Muscle layer of duodenum (tissue), 2 donors: ENCODE results near the gene GIPC3.

Experiments used
- H3K27ac ChIP-seq: one replicate; pipeline ENCODE4 v1.7.0; 2013; ENCODE audit warnings: mild to moderate bottlenecking, low read length
- H3K27me3 ChIP-seq: one replicate; pipeline ENCODE4 v1.7.0; 2013; ENCODE audit warnings: low read depth, mild to moderate bottlenecking, control low read depth, low read length
- H3K36me3 ChIP-seq, 2 donors: one replicate each; pipeline ENCODE4 v1.7.0; 2013; ENCODE audit warnings: low read length in 2 of 2, control low read depth in 1 of 2, mild to moderate bottlenecking in 1 of 2; ENCODE audit not compliant: insufficient read depth in 2 of 2, control insufficient read depth in 1 of 2
- H3K4me1 ChIP-seq, 2 donors: one replicate each; pipeline ENCODE4 v1.7.0; 2013; ENCODE audit warnings: low read length in 2 of 2, mild to moderate bottlenecking in 2 of 2, control low read depth in 1 of 2, moderate library complexity in 1 of 2; ENCODE audit not compliant: insufficient read depth in 2 of 2, control insufficient read depth in 1 of 2
- H3K4me3 ChIP-seq, 2 donors: one replicate each; pipeline ENCODE4 v1.7.0; 2013; ENCODE audit warnings: low read length in 2 of 2, low read depth in 1 of 2, mild to moderate bottlenecking in 1 of 2
- H3K9me3 ChIP-seq, 2 donors: one replicate each; pipeline ENCODE4 v1.7.0; 2013; ENCODE audit warnings: low read length in 2 of 2, control low read depth in 1 of 2, mild to moderate bottlenecking in 1 of 2; ENCODE audit not compliant: control insufficient read depth in 1 of 2
- donor health status: healthy.

The GIPC3 gene

GRCh38 chr19:3595521-3596061 lies 10.3 kb downstream of the GIPC3 start:
- Histone ChIP-seq H3K4me1 (no peaks in the 10 kb centered on the region), H3K27me3 (no peaks in the 10 kb centered on the region), H3K27ac (no peak overlapping the region), H3K4me3 (no peak overlapping the region), H3K9me3 (no peaks in the 10 kb centered on the region), H3K36me3 (no peaks in the 10 kb centered on the region)

GRCh38 chr19:3599776-3600187 lies 14.5 kb downstream of the GIPC3 start:
- no peaks in the 10 kb centered on the region for H3K36me3 ChIP-seq
- H3K9me3 ChIP-seq, result no peaks in the 10 kb centered on the region
- H3K4me1 ChIP-seq, result no peaks in the 10 kb centered on the region
- no peak overlapping the region for H3K27ac ChIP-seq
- no peaks in the 10 kb centered on the region for H3K27me3 ChIP-seq
- H3K4me3 ChIP-seq, result no peak overlapping the region

- no peaks in the 10 kb centered on the region for H3K36me3 ChIP-seq
- H3K4me1 ChIP-seq, result peaks cover 0 to 1% of the 10 kb centered on the region in 2 donors
- no peaks in the 10 kb centered on the region for H3K27me3 ChIP-seq
- H3K27ac ChIP-seq, result no peak overlapping the region
- H3K4me3 ChIP-seq, result no peak overlapping the region
- H3K9me3 ChIP-seq, result no peaks in the 10 kb centered on the region
Observed at GRCh38 chr19:3601021-3601420, 15.7 kb downstream of the GIPC3 start.

- no peak overlapping the region for H3K27ac ChIP-seq
- no peaks in the 10 kb centered on the region for H3K9me3 ChIP-seq
- no peak overlapping the region for H3K4me3 ChIP-seq
- H3K36me3 ChIP-seq, result no peaks in the 10 kb centered on the region
- peaks cover 0 to 18% of the 10 kb centered on the region in 2 donors for H3K4me1 ChIP-seq
- H3K27me3 ChIP-seq, result no peaks in the 10 kb centered on the region
Observed at GRCh38 chr19:3603121-3603811, 18.0 kb downstream of the GIPC3 start.

- Histone ChIP-seq H3K4me1 (peaks cover 0 to 25% of the 10 kb centered on the region in 2 donors), H3K27ac (no peak overlapping the region), H3K4me3 (no peak overlapping the region), H3K36me3 (no peaks in the 10 kb centered on the region), H3K9me3 (no peaks in the 10 kb centered on the region), H3K27me3 (no peaks in the 10 kb centered on the region)
Observed at GRCh38 chr19:3604227-3604986, 19.1 kb downstream of the GIPC3 start.

- Histone ChIP-seq H3K4me1 (peaks cover 0 to 25% of the 10 kb centered on the region in 2 donors), H3K27me3 (no peaks in the 10 kb centered on the region), H3K4me3 (peak overlapping the region in 1 of 2 donors; percentile 11), H3K27ac (no peak overlapping the region), H3K9me3 (no peaks in the 10 kb centered on the region), H3K36me3 (no peaks in the 10 kb centered on the region)
Observed at GRCh38 chr19:3604987-3605343, 19.7 kb downstream of the GIPC3 start.

GRCh38 chr19:3605361-3605760 lies 20.1 kb downstream of the GIPC3 start:
- H3K4me1 ChIP-seq, result peaks cover 0 to 25% of the 10 kb centered on the region in 2 donors

GRCh38 chr19:3605770-3606169 lies 20.5 kb downstream of the GIPC3 start:
- Histone ChIP-seq H3K27me3 (no peaks in the 10 kb centered on the region), H3K36me3 (peaks cover 0 to 3% of the 10 kb centered on the region in 2 donors), H3K27ac (no peak overlapping the region), H3K4me3 (peak overlapping the region; percentile 11 to 65), H3K4me1 (peaks cover 0 to 25% of the 10 kb centered on the region in 2 donors), H3K9me3 (no peaks in the 10 kb centered on the region)

More at GRCh38 chr19:3605361-3605760, 20.1 kb downstream of the GIPC3 start:
- Histone ChIP-seq H3K9me3 (no peaks in the 10 kb centered on the region), H3K36me3 (no peaks in the 10 kb centered on the region), H3K27ac (no peak overlapping the region), H3K4me3 (peak overlapping the region; percentile 11 to 65), H3K27me3 (no peaks in the 10 kb centered on the region)

GRCh38 chr19:3606174-3606689 lies 21.0 kb downstream of the GIPC3 start:
- Histone ChIP-seq H3K4me1 (peaks cover 0 to 25% of the 10 kb centered on the region in 2 donors), H3K4me3 (peak overlapping the region; percentile 11 to 65), H3K36me3 (peaks cover 0 to 7% of the 10 kb centered on the region in 2 donors), H3K9me3 (no peaks in the 10 kb centered on the region), H3K27ac (no peak overlapping the region), H3K27me3 (no peaks in the 10 kb centered on the region)

- peak within 1 kb of the TSS; percentile 42 to 65 for H3K4me3 ChIP-seq
- no peaks in the 10 kb centered on the region for H3K27me3 ChIP-seq
- H3K27ac ChIP-seq, result no peak within 1 kb of the TSS
- peaks cover 0 to 25% of the 10 kb centered on the region in 2 donors for H3K4me1 ChIP-seq
- peaks cover 2 to 13% of the 10 kb centered on the region in 2 donors for H3K36me3 ChIP-seq
- H3K9me3 ChIP-seq, result no peaks in the 10 kb centered on the region
Observed at GRCh38 chr19:3606690-3607289, 21.5 kb downstream of the GIPC3 start, which contains the start of gene TBXA2R. TBXA2R (minus strand) TSS chr19:3606875; CDS start chr19:3600634, 6,241 bp downstream.
